ENCODE measurements around the gene CCDC196. TPM values are rescaled to one million over a fixed set of nuclear protein-coding genes. Genes with fewer than 3 reads are reported as not detected.

CCDC196 gene
- total RNA-seq (2021): not detected in 2 replicates
- long read RNA-seq: 0 reads

GRCh38 chr14:66485910-66486421 is at the start of gene CCDC196:
CCDC196 (plus strand) TSS chr14:66486371; CDS start chr14:66486503, 132 bp downstream.
- Histone ChIP-seq H2AFZ (ENCODE audit: low read length) (no peak within 1 kb of the TSS), H2BK120ac (ENCODE audit: low read depth, low read length, poor library complexity, severe bottlenecking) (no peak within 1 kb of the TSS), H3K27me3 (ENCODE audit: insufficient read depth, low read length) (no peaks in the 10 kb centered on the region), H3K9me3 (ENCODE audit: control insufficient read depth, low read depth, low read length) (no peaks in the 10 kb centered on the region), H3K56ac (ENCODE audit: insufficient read length, low read depth, low read length) (no peak within 1 kb of the TSS), H3K4ac (ENCODE audit: low read depth, low read length) (no peak within 1 kb of the TSS), H3K23me2 (ENCODE audit: insufficient read length, low read depth, low read length, poor library complexity, severe bottlenecking) (no peaks in the 10 kb centered on the region), H4K20me1 (ENCODE audit: control insufficient read depth, insufficient read depth, insufficient read length) (no peaks in the 10 kb centered on the region), H3K27ac (ENCODE audit: insufficient read length, low read depth, low read length) (no peak within 1 kb of the TSS), H2BK20ac (ENCODE audit: low read depth, low read length, poor library complexity, severe bottlenecking) (no peak within 1 kb of the TSS), H3K18ac (ENCODE audit: insufficient read length, low read depth, low read length) (no peak within 1 kb of the TSS), H3K79me2 (ENCODE audit: insufficient read depth, low read length) (no peaks in the 10 kb centered on the region), H3K79me1 (ENCODE audit: insufficient read depth, low read depth, low read length, poor library complexity, severe bottlenecking) (no peaks in the 10 kb centered on the region), H3T11ph (ENCODE audit: low read length) (no peak within 1 kb of the TSS), H3K23ac (ENCODE audit: insufficient read length, low read depth, low read length) (no peak within 1 kb of the TSS), H3K4me1 (ENCODE audit: insufficient read depth, low read length) (no peaks in the 10 kb centered on the region), H3K14ac (ENCODE audit: insufficient read depth, low read length) (no peak within 1 kb of the TSS), H4K5ac (ENCODE audit: insufficient read length, low read depth, low read length) (no peak within 1 kb of the TSS), H2BK12ac (ENCODE audit: insufficient read length, low read depth, low read length) (no peak within 1 kb of the TSS), H2BK5ac (ENCODE audit: insufficient read length, low read length) (no peak within 1 kb of the TSS), H3K9ac (ENCODE audit: extremely low read depth, insufficient read length, low read length) (no peak within 1 kb of the TSS), H3K4me2 (ENCODE audit: insufficient read depth, insufficient read length, low read length) (no peak within 1 kb of the TSS), H2BK15ac (ENCODE audit: low read depth, low read length) (no peak within 1 kb of the TSS), H2AK5ac (ENCODE audit: insufficient read length, low read length) (no peak within 1 kb of the TSS), H4K91ac (ENCODE audit: insufficient read length, low read depth, low read length) (no peak within 1 kb of the TSS), H4K8ac (replicated peaks; ENCODE audit: insufficient read length, low read depth, low read length) (no peak within 1 kb of the TSS)
- Mint-ChIP-seq H3K36me3 (ENCODE audit: insufficient read depth in 1 of 3, low read depth in 3 of 3) (no peaks in the 10 kb centered on the region), H3K27me3 (ENCODE audit: low read depth) (no peaks in the 10 kb centered on the region; the same call in 1 of the 2 replicates), H3K4me3 (no peak within 1 kb of the TSS), H3K27ac (no peak within 1 kb of the TSS), H3K4me1 (no peaks in the 10 kb centered on the region), H3K9me3 (no peaks in the 10 kb centered on the region)
- TF ChIP-seq, protein P1, sequence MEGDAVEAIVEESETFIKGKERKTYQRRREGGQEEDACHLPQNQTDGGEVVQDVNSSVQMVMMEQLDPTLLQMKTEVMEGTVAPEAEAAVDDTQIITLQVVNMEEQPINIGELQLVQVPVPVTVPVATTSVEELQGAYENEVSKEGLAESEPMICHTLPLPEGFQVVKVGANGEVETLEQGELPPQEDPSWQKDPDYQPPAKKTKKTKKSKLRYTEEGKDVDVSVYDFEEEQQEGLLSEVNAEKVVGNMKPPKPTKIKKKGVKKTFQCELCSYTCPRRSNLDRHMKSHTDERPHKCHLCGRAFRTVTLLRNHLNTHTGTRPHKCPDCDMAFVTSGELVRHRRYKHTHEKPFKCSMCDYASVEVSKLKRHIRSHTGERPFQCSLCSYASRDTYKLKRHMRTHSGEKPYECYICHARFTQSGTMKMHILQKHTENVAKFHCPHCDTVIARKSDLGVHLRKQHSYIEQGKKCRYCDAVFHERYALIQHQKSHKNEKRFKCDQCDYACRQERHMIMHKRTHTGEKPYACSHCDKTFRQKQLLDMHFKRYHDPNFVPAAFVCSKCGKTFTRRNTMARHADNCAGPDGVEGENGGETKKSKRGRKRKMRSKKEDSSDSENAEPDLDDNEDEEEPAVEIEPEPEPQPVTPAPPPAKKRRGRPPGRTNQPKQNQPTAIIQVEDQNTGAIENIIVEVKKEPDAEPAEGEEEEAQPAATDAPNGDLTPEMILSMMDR (conservative IDR thresholded peaks at IDR 0.05): no peak
- no peak for DNase-seq
- no CpG with 5 or more reads among the region's 2 CpGs for WGBS (ENCODE audit: extremely low coverage, insufficient read length, low lambda C conversion rate)

Data from H9 (cell line).